ENCODE results near the gene SLAMF8.

SLAMF8 gene

GRCh38 chr1:159872891-159873290, 46.2 kb downstream of the SLAMF8 start:
- no peak overlapping the region for H3K4me3 ChIP-seq (ENCODE audit: low read depth, low read length)
- H3K36me3 ChIP-seq (ENCODE audit: control insufficient read depth, insufficient read depth, low read length): no peaks in the 10 kb centered on the region
- H3K4me1 ChIP-seq: peaks cover 13% of the 10 kb centered on the region
- no peaks in the 10 kb centered on the region for H3K79me2 ChIP-seq
- H3K9me3 ChIP-seq (ENCODE audit: control insufficient read depth, low read length): no peaks in the 10 kb centered on the region
- H3K27ac ChIP-seq: no peak overlapping the region
- no peaks in the 10 kb centered on the region for H3K27me3 ChIP-seq (ENCODE audit: control insufficient read depth, insufficient read depth, low read length)
- H3K9ac ChIP-seq: no peak overlapping the region
- H2AFZ ChIP-seq: no peak overlapping the region
- no peak overlapping the region for H3K4me2 ChIP-seq (ENCODE audit: low read length)
- no peak for TF ChIP-seq CTCF (IDR thresholded peaks at IDR 0.05)

GRCh38 chr1:159873530-159874143, 47.0 kb downstream of the SLAMF8 start:
- no peak overlapping the region for H3K4me3 ChIP-seq (ENCODE audit: low read depth, low read length)
- H3K4me1 ChIP-seq: peaks cover 7% of the 10 kb centered on the region
- no peak overlapping the region for H3K9ac ChIP-seq
- H3K36me3 ChIP-seq (ENCODE audit: control insufficient read depth, insufficient read depth, low read length): no peaks in the 10 kb centered on the region
- no peaks in the 10 kb centered on the region for H3K79me2 ChIP-seq
- H2AFZ ChIP-seq: no peak overlapping the region
- H3K9me3 ChIP-seq (ENCODE audit: control insufficient read depth, low read length): no peaks in the 10 kb centered on the region
- no peak overlapping the region for H3K27ac ChIP-seq
- no peak for TF ChIP-seq CTCF (IDR thresholded peaks at IDR 0.05)
- no peaks in the 10 kb centered on the region for H3K27me3 ChIP-seq (ENCODE audit: control insufficient read depth, insufficient read depth, low read length)
- H3K4me2 ChIP-seq (ENCODE audit: low read length): no peak overlapping the region

- Histone ChIP-seq H2AFZ (no peak overlapping the region), H3K27me3 (ENCODE audit: control insufficient read depth, insufficient read depth, low read length) (no peaks in the 10 kb centered on the region), H3K4me2 (ENCODE audit: low read length) (no peak overlapping the region)
Observed at GRCh38 chr1:159877695-159878444, 51.2 kb downstream of the SLAMF8 start.

GRCh38 chr1:159879136-159879535, 52.5 kb downstream of the SLAMF8 start:
- Histone ChIP-seq H3K4me2 (ENCODE audit: low read length) (no peak overlapping the region), H3K27me3 (ENCODE audit: control insufficient read depth, insufficient read depth, low read length) (no peaks in the 10 kb centered on the region), H3K79me2 (no peaks in the 10 kb centered on the region), H3K27ac (no peak overlapping the region), H3K4me1 (peaks cover 7% of the 10 kb centered on the region), H2AFZ (no peak overlapping the region), H3K9ac (no peak overlapping the region), H3K4me3 (ENCODE audit: low read depth, low read length) (no peak overlapping the region), H3K9me3 (ENCODE audit: control insufficient read depth, low read length) (no peaks in the 10 kb centered on the region), H3K36me3 (ENCODE audit: control insufficient read depth, insufficient read depth, low read length) (no peaks in the 10 kb centered on the region)
- TF ChIP-seq CTCF (IDR thresholded peaks at IDR 0.05): no peak

More at GRCh38 chr1:159877695-159878444, 51.2 kb downstream of the SLAMF8 start:
- no peak for TF ChIP-seq CTCF (IDR thresholded peaks at IDR 0.05)
- no peak overlapping the region for H3K27ac ChIP-seq
- H3K4me3 ChIP-seq (ENCODE audit: low read depth, low read length): no peak overlapping the region
- no peaks in the 10 kb centered on the region for H3K79me2 ChIP-seq
- H3K9me3 ChIP-seq (ENCODE audit: control insufficient read depth, low read length): no peaks in the 10 kb centered on the region
- no peaks in the 10 kb centered on the region for H3K36me3 ChIP-seq (ENCODE audit: control insufficient read depth, insufficient read depth, low read length)
- no peak overlapping the region for H3K9ac ChIP-seq
- peaks cover 7% of the 10 kb centered on the region for H3K4me1 ChIP-seq

Measured in parathyroid adenoma (tissue), 2 donors.